Measurements from ENCODE around the gene RAF1. TPM values are rescaled to one million over a fixed set of nuclear protein-coding genes. Genes with fewer than 3 reads are reported as not detected.

The RAF1 gene
- total and polyA plus RNA-seq, 2 of the 8 experiments (the other 6 are each of a cell fraction or from before 2014, with no cell fraction given): 103 to 118 TPM

DNA sequence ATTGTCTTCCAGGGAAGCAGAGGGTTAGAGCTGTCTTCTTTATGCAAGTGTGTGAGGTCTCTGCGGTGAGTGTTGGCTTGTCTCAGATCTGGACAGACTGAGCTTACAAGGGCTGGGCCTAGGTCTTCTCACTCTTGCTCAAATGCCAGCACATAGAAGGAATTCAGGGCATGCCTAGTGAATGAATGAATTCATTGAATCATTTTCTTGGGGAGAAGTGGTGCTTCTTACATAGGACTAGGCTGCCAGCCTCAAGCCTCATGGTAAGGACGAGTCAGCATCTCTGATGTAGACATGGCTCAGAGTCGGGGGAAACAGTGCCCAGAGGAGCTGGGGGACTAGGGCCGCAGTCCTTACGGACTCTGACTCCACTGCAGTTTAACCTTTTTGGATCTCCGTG is 89.8 kb downstream of the RAF1 start:
- Histone ChIP-seq H4K5ac (ENCODE audit: insufficient read length, low read depth, low read length) (no peak overlapping the region), H4K8ac (ENCODE audit: extremely low read depth, insufficient read depth, low read length) (no peak overlapping the region), H2BK120ac (replicated peaks; ENCODE audit: low read depth, low read length) (no peak overlapping the region), H3K23ac (ENCODE audit: insufficient read length) (no peak overlapping the region), H3K4me2 (ENCODE audit: insufficient read depth in 1 of 2, low read depth in 2 of 2, low read length in 2 of 2) (no peak overlapping the region), H3K18ac (ENCODE audit: extremely low read depth, low read length) (no peak overlapping the region), H3K56ac (replicated peaks; ENCODE audit: insufficient read length, low read depth, low read length) (no peak overlapping the region), H3K9ac (replicated peaks in 1 of 4; ENCODE audit: extremely low read depth in 1 of 4, low read depth in 3 of 4, low read length in 3 of 4) (no peak overlapping the region), H3K23me2 (ENCODE audit: low read depth, low read length) (no peaks in the 10 kb centered on the region; the same call in 1 of the 2 replicates), H3K14ac (ENCODE audit: insufficient read length) (no peak overlapping the region), H3K4ac (replicated peaks; ENCODE audit: insufficient read length, low read depth, low read length) (no peak overlapping the region), H3K79me1 (ENCODE audit: low read depth, low read length) (peaks cover 2% of the 10 kb centered on the region; the same call in 1 of the 2 replicates), H3K36me3 (ENCODE audit: control insufficient read depth in 2 of 4, insufficient read depth in 4 of 4, low read length in 3 of 4) (peaks cover 20 to 76% (median 52%) of the 10 kb centered on the region in 4 experiments; a peak in 7 of 8 replicates), H2BK12ac (ENCODE audit: low read depth, low read length) (no peak overlapping the region), H4K20me1 (replicated peaks in 1 of 2; ENCODE audit: control insufficient read depth in 1 of 2, insufficient read depth in 2 of 2, low read length in 2 of 2) (peaks cover 4 to 6% of the 10 kb centered on the region in 2 experiments), H2AFZ (ENCODE audit: low read length) (no peak overlapping the region), H3K9me3 (ENCODE audit: insufficient read depth in 2 of 2, low read depth in 1 of 2, low read length in 1 of 2) (no peaks in the 10 kb centered on the region), H2AK5ac (ENCODE audit: low read depth, low read length) (no peak overlapping the region), H2BK15ac (ENCODE audit: low read length) (no peak overlapping the region), H4K91ac (replicated peaks; ENCODE audit: insufficient read length, low read length) (no peak overlapping the region), H3K27ac (ENCODE audit: low read depth, low read length) (no peak overlapping the region), H3K4me1 (replicated peaks in 1 of 4; ENCODE audit: control insufficient read depth in 3 of 4, insufficient read depth in 4 of 4, low read length in 3 of 4) (no peaks in the 10 kb centered on the region), H2BK5ac (ENCODE audit: low read depth, low read length) (no peak overlapping the region), H3K27me3 (replicated peaks in 1 of 4; ENCODE audit: control insufficient read depth in 3 of 4, extremely low read depth in 1 of 4, insufficient read depth in 3 of 4, low read length in 3 of 4) (no peaks in the 10 kb centered on the region), H3K79me2 (ENCODE audit: control insufficient read depth in 1 of 2, insufficient read depth in 2 of 2, low read length in 2 of 2) (no peaks in the 10 kb centered on the region), H3K4me3 (ENCODE audit: extremely low read depth in 1 of 4, insufficient read depth in 2 of 4, low read depth in 3 of 4, low read length in 4 of 4) (no peak overlapping the region), H2BK20ac (ENCODE audit: low read length) (no peak overlapping the region)
- ChIA-PET CTCF (ENCODE audit: partially characterized antibody) (interaction anchor here (1.4 to 2.5 kb wide), 3 partner anchors 10 to 11 kb away, joined by 5 to 6 read pairs (median 6); no protein-coding TSS in a partner anchor), POLR2A (ENCODE audit: partially characterized antibody) (interaction anchor here (1.0 to 1.4 kb wide), 2 partner anchors 9 to 18 kb away, joined by 3 to 5 read pairs; partner anchors contain the start of gene MKRN2)
- no peak for TF ChIP-seq SP4 (IDR thresholded peaks at IDR 0.05; ENCODE audit: low read length)
- TF ChIP-seq TBP (IDR thresholded peaks at IDR 0.05; ENCODE audit: low read depth, low read length): no peak
- no peak for TF ChIP-seq CREB1 (IDR thresholded peaks at IDR 0.05)
- no peak for TF ChIP-seq JUND (IDR thresholded peaks at IDR 0.05; ENCODE audit: low read length)
- no peak for TF ChIP-seq CHD1 (IDR thresholded peaks at IDR 0.05; ENCODE audit: low read depth, low read length)
- no peak for TF ChIP-seq CEBPB (IDR thresholded peaks at IDR 0.05; ENCODE audit: low read depth, low read length)
- no peak for TF ChIP-seq TAF7 (optimal IDR thresholded peaks at IDR 0.05; ENCODE audit: borderline replicate concordance, low read depth, low read length)
- TF ChIP-seq GTF2F1 (IDR thresholded peaks at IDR 0.05; ENCODE audit: borderline replicate concordance, low read depth, low read length): no peak
- no peak for TF ChIP-seq TCF12 (IDR thresholded peaks at IDR 0.05; ENCODE audit: low read depth, low read length)
- no peak for TF ChIP-seq EZH2 (IDR thresholded peaks at IDR 0.05; ENCODE audit: low read depth, low read length, severe bottlenecking)
- WGBS, 2 experiments (ENCODE audit: extremely low coverage in 1 of 2, insufficient coverage in 1 of 2, insufficient read length in 1 of 2, insufficient replicate concordance in 2 of 2, low coverage in 1 of 2, low lambda C conversion rate in 2 of 2, missing lambda C conversion rate in 1 of 2): 92% methylated on average over 6 of the region's 6 CpGs; no CpG with 5 or more reads in 1 of the 2 experiments
- DNase-seq (ENCODE audit: low read depth in 1 of 2, low spot score in 2 of 2): no peak
- FAIRE-seq: no peak
